Fibroblast of the aortic adventitia (primary cell): ENCODE measurements around the gene TMEM115. TPM values are rescaled to one million over a fixed set of nuclear protein-coding genes. Genes with fewer than 3 reads are reported as not detected.

Experiments used
- DNase-seq: peaks from one replicate; pipeline ENCODE4 v3.0.0-alpha.2; 2010; ENCODE audit warnings: low read depth
- H3K4me3 ChIP-seq: 2 replicates; pipeline ENCODE4 v1.5.1; 2011; ENCODE audit warnings: low read depth, mild to moderate bottlenecking, control low read depth, low read length, moderate library complexity
- total RNA-seq: library from RNA; depleted of rRNA; stranded (reverse); fragments of >200 nt; gene quantifications from 2 replicates; pipeline ENCODE4 v1.2.3, GENCODE V29; 2012; ENCODE audit warnings: low replicate concordance
- TF ChIP-seq, protein P1 (sequence below): IDR thresholded peaks from 2 replicates; pipeline ENCODE4 v1.5.1; 2011; ENCODE audit warnings: mild to moderate bottlenecking, low read length, control low read depth, inconsistent platforms; ENCODE audit not compliant: insufficient read depth

TMEM115 gene
- total RNA-seq, 1 donor = 47.9 TPM

DNA sequence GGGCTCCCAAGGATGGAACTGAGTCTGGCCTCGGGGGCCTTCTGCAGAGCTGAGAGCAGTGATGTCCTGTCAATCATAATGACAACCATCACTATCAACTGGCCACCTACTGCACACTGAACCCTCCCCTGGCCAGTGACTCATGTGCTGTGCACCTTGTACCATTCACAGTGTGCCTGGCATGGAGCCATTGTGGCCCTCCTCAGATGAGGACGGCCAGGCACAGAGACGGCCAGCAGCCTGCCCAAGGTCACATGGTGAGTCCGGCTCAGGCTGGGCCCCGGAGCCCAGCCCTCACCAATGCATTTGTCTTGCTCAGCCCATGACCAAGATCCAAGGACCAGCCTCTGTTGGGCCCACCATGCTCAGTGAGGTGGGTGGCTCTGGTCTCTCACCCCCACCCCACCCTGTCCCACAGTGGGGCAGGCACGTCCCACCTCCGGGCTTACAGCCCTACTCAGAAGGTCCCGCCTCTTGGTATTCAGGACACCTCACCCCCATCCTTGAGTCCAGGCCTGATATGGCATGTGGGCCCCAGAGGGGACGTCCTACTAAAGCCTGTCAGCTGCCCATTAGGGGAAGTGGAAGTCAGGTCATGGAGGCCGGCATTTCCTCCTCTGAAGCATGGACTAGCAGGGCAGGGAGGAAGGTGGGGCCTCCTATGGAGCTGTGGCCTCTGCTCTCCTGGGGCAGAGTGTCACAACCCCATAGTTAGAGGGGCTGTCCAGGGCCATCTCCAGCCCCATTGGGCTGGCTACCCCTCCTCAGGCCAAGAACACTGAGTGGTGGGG is 35.9 kb upstream of the TMEM115 start:
- TF ChIP-seq, protein P1, sequence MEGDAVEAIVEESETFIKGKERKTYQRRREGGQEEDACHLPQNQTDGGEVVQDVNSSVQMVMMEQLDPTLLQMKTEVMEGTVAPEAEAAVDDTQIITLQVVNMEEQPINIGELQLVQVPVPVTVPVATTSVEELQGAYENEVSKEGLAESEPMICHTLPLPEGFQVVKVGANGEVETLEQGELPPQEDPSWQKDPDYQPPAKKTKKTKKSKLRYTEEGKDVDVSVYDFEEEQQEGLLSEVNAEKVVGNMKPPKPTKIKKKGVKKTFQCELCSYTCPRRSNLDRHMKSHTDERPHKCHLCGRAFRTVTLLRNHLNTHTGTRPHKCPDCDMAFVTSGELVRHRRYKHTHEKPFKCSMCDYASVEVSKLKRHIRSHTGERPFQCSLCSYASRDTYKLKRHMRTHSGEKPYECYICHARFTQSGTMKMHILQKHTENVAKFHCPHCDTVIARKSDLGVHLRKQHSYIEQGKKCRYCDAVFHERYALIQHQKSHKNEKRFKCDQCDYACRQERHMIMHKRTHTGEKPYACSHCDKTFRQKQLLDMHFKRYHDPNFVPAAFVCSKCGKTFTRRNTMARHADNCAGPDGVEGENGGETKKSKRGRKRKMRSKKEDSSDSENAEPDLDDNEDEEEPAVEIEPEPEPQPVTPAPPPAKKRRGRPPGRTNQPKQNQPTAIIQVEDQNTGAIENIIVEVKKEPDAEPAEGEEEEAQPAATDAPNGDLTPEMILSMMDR = no peak
- DNase-seq = no peak
- no peak overlapping the region for H3K4me3 ChIP-seq

DNA sequence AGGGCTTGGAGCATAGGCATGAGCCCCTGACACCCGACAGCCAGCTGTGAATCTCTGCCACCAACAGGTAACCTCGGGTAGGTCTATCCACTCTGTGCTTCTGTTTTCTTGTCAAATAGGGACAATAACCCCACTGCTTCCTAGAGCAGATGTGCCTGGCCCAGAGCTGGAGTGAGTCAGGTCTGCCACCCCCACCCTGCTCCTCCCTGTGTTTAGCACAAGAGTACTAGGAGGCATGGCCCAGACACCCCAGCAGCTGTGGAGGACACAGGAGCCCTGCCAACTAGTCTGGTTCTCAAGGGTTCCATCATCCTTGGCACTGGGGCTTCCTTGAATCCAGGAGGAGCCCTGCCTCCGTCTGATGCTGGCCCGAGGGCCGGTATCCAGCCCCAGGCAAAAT is 33.7 kb upstream of the TMEM115 start:
- no peak overlapping the region for H3K4me3 ChIP-seq
- no peak for DNase-seq
- TF ChIP-seq, protein P1 = no peak

DNA sequence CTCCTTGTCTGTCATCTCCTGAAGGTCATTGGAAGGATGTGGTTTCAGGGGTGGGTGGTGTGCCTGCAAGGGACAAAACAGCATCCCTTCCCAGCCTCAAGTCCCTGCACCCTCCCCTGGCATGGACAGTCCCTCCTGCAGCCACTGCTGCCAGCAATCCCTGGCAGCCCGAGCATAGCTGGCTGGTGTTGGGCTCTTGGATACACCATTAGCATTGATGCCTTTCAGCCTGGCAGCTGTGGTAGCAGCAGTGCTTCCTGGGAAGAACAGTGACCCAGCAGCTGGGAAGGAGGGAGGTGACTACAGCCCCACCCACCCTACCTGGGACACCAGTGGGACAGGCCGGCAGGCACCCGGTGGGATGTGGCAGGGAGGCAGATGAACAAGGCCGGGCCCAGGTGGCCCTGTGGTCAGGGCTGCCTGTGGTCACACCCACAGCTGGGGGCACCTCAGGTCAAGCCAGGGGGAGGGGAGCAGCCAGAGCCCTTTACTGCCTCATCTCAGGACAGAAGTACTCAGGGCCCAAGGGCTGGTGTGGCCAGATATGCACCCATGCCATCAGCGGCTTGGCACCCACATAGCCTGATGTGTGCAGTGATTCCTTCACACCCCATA is 32.9 kb upstream of the TMEM115 start:
- H3K4me3 ChIP-seq = no peak overlapping the region
- TF ChIP-seq, protein P1 = no peak
- DNase-seq = no peak

DNA sequence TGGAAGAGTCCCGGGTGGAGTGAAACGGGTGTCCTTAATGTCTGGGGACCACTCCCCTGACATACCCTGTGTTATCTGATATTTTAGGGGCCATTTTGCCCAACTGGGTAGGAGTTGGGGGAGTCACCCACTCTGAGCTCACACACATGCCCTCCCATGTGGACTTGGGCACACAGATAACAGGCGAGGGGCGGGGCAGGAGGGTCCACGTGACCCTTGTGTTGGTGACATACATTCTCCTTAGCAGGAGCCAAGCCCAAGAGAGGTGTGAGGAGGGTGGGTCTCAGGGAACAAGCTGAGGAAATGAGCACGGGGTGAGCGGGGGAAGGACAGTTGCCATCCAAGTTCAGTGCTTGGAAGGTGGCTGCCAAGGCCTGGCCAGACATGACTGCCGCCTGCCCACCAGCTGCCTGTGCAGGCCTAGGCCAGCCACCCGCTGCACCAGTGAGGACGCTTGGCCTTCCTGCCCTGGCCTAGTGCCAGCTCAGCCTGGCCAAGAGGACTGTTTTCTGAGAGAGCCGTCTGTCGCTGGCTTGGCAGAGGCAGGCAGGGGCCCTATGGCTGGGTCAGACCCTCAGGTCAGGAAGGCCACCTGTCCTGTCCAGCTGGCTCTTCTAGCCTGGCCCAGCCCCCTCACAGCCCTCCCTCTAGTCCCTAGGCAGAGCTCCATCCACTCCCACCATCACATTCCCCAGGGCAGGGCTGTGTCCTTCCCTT is 31.3 kb upstream of the TMEM115 start:
- DNase-seq = no peak
- TF ChIP-seq, protein P1 = no peak
- no peak overlapping the region for H3K4me3 ChIP-seq

DNA sequence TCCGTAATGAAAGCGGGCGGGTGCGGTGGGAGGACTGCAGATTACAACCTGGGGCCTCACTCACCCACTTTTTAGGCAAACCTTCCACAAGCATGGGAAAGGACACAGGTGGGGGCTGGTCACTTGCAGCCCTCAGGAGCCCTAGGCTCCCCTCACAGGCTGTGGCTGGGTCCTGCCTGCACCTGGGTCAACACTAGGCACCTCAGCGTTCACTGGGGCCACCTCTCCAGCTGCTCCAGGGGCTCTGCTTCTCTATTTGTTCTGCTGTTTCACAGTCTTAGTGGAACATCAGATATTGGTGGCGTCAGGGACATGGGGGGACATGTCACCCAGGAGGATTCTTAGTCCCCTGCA is 30.1 kb upstream of the TMEM115 start:
- DNase-seq = no peak

DNA sequence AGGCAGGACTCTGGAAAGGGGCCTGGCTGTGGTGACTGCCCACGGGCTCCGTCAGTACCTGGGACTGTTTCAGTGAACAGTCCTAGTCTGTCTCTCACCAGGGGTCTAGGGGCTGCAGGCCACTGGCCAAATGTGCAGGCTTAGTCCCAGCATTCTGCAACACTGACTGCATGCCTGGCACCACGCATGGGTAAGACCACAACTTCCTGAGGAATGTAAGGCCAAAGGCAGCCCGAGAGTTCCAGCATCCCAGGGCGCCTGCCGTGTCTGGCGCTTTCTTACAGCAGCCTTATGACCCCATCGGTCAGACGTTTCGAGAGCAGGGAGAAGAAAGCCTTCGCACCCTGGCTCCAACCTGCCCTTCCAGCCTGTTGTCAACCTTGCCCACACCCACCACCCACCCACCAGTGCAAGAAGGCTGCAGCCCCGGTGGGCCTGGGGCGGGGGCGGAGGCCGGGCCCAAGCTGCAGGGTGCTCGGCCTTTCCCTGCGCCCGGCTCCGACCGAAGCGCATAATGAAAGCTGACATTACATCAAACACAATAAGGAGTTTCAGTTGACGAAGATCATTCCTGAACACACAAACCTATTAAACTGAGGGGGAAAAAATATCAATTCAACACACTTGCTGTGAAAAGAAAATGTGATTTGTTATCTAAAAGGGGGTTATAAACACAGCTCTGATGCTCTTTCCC is 29.5 kb upstream of the TMEM115 start:
- DNase-seq = no peak
- TF ChIP-seq, protein P1 = no peak

More for the DNA sequence above, 30.1 kb upstream of the TMEM115 start:
- TF ChIP-seq, protein P1 = no peak
- H3K4me3 ChIP-seq = no peak overlapping the region

More for the DNA sequence above, 29.5 kb upstream of the TMEM115 start:
- H3K4me3 ChIP-seq = no peak overlapping the region
